ENCODE measurements around the gene PHF2.
"Not testable (repeated sequence)": the region's sequence is repeated elsewhere in the genome, so short reads cannot be mapped to it uniquely, and the experiment has no call there.

Gene PHF2

DNA sequence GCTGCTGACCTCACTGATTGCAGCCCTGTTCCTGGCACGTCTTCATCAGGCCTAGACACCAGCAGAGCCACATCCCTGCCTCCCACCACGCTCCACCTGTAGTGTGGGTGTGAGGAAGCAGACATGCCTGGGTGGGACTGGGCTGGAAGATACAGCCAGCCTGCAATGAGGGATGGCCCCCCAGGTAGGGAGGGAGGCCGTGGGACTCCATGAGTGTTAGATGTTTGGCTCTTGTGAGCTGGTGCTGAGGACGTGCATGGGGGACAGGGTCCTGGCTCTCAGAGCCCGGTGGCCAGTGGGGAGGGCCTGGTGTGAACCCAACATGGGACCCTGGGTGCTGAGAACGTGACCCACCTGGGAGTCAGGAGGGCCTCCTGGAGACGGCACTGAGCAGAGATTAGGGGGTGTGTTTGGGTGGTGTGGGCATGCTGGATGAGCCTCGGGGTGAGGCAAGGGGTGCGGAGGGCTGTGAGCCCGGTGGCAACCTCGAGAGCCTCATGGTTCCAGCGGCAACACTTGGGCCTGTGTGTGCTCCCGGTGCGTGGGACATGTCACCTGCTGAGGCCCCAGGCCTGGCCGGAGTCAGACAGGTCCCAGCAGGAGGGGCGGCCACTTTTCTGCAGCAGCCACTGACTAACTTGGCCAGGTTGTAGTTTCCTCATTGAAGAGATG, 87.6 kb downstream of the PHF2 start:
- no peak for DNase-seq

DNA sequence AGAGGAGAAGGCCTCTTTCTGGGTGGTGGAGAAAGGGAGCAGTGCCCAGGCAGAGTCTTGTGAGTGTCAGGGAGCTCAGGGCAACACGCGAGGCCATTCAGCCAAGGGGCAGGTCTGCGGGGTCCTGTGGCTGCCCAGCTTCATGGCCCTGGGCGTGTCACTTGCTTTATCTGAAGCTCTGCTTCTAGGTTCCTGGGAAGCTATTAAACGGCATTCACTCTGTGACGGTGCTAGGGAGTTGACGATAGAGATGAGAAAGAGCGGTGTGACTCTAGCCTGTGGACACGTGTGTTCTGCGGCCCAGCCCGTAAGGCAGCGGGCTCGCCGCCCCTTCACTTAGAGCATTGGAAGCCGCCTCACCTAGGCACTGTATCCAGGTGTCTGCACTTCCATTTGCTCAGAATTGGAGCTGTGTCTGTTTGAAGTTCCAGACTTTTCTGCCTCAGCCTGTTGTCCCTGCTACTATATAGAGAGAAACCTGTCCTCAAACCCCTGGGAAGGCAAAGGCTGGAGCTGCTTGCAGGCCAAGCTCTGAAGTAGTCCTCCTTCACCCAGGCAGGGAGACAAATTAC, 88.3 kb downstream of the PHF2 start:
- DNase-seq: no peak

GRCh38 chr9:93665128-93665636, 88.8 kb downstream of the PHF2 start:
- no peak for DNase-seq

- no peak for DNase-seq
Measured at GRCh38 chr9:93665637-93666438, 89.5 kb downstream of the PHF2 start.

DNA sequence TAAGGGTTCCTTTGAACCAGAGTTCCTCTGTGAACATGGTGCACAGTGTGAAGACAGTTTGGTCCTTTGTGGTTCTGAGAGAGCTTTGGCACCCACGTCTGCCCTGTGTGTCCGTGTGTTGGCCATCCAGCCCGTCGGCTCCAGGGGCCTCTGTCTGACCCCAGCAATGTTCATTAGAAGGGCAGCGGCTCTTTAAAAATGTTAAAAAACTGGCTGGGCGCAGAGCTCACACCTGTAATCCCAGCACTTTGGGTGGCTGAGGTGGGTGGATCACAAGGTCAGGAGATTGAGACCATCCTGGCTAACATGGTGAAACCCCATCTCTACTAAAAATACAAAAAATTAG, 90.0 kb downstream of the PHF2 start:
- DNase-seq: not testable (repeated sequence)

- DNase-seq: no peak
Measured at GRCh38 chr9:93667006-93667405, 90.6 kb downstream of the PHF2 start.

DNA sequence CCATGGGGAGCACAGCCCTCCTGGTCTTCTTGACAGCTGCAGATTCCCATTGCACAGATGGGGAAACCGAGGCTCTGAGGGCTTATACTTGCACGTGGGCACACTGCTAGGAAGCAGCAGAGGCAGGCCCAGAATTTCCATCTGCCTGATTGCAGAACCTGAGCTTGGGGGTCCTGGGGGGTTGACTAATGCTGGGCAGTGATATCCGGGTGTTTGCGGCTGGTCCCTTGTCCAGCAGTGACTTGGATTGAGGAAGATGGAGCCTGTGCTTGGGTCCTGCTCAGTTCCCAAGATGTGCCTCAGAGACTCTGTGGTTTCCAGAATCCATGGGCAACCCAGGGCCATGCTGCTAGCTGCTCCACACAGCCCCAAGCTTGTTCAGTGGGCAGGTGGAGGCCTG, 91.2 kb downstream of the PHF2 start:
- DNase-seq: no peak

- DNase-seq: no peak
Measured at GRCh38 chr9:93668261-93668871, 92.0 kb downstream of the PHF2 start.

DNA sequence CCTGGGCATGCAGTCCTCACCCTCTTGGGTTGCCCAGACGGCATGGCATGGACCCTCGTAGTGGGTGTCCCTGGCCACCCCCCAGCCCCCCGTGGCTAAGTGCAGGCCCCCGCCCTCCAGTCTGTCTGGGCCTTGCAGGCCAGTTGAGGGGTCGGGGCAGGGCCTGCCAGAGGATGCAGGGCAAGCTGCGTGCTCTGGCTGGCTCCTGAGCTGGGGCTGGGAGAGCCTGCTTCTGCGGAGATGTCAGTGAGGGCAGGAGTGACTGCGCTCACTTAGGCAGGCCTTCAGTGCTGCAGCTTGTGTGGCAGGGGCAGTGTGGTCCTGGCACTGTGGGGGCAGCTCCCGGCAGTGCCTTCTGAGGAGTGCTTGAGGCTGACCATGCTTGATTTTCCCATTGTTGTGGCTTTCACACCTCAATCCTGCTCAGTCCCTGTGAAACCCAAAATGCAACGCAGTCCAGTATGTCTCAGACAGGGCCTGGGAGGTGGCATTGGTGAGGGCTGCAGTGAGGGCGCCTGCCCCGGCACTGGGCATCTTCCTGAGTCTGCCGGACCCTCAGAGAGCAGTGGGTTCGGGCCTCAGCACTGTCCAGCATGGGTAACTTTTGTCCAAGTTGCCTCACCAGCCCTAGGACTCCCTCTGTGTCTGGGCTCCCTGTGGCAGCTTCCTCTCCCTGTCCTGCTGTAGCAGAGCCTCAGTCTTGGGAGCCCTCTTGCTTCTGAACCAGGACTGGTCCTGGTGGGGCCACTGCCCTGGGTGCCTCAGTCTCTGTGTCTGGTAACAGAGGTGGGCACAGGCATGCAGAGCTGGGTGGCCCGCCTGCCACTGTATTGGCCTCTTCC, 93.0 kb downstream of the PHF2 start:
- no peak for DNase-seq

DNA sequence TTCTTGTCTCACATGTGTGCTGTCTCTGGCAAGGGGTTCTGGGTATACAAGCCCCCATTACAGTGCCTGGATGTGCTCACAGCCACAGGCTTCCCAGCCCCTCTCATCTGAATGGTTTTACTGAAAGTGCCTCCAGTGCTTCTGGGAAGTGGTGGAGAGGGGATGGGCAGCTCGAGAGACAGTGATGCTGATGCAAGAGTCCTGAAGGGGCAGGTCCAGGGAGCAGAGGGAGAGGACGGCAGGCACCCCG, 93.5 kb downstream of the PHF2 start:
- no peak for DNase-seq

GRCh38 chr9:93670208-93671019, 94.0 kb downstream of the PHF2 start:
- DNase-seq: no peak

GRCh38 chr9:93671020-93671338, 94.6 kb downstream of the PHF2 start:
- DNase-seq: no peak

DNA sequence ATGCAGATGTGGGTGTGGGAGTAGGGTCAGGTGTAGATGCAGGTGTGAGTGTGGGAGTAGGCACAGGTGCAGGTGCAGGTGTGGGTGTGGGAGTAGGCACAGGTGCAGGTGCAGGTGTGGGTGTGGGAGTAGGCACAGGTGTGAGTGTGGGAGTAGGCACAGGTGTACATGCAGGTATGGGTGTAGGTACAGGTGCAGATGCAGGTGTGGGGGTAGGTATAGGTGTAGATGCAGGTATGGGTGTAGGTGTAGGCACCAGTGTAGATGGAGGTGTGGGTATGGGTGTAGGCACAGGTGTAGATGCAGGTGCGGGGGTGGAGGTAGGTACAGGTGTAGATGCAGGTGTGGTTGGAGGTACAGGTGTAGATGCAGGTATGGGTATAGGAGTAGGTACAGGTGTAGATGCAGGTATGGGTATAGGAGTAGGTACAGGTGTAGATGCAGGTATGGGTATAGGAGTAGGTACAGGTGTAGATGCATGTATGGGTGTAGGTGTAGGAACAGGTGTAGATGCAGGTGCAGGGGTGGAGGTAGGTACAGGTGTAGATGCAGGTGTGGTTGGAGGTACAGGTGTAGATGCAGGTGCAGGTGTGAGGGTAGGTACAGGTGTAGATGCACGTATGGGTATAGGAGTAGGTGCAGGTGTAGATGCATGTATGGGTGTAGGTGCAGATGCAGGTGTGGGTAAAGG, 96.1 kb downstream of the PHF2 start:
- not testable (repeated sequence) for DNase-seq

DNA sequence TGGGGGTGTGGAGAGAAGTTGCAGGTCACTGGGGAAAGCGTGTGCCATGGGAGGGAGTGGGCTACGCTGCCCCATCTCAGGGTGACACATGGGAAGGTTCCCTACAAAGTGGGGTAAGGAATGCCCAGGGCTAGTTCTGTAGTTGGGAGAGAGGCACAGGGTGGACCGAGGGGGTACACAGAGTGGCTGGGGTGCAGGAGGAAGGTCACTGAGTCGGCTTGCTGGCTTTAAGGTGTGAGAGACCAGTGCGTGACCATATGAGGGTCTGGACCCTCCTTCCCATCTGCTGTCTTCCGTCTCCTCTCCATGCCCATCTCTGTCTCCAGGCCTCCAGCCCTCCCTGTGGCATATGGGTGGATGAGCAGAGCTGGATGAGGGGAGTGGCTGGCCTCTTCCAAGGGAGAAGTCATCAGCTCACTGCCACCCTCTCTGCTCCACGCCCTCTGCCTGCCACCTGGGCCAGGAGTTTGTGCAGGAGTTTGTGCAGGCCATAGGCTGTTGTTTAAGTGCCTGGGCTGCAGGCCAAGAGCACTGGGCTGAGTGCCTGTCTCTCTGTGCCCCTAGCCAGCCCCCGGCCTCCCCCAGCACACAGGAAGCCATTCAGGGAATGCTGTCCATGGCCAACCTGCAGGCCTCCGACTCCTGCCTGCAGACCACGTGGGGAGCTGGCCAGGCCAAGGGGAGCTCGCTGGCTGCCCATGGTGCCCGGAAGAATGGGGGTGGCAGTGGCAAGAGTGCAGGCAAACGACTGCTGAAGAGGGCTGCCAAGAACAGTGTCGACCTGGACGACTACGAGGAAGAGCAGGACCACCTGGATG, 96.8 kb downstream of the PHF2 start:
- peak in 1 of 51 donors; percentile 35 for DNase-seq

DNA sequence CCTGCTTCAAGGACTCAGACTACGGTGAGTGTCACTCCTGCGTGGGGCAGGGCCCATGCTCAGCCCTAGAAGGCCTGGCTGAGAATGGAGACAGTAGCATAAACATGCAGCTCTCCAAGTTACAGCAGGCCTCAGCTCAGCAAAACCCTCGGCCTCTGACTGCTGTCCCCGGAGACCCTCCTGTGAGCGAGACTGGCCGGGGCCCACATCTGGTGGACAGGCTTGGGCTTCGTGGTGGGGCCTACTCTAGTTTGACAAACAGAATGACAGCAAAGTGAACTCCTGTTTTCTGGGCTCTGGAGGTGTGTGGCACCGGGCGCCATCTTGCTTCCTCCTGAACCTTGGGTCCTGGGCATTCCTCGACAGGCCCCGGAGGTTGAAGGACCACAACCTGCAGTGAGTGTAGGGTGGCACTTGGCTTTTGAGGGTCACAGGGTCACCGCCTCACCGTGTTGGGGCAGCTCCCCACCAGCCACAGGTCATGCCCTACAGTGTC, 97.5 kb downstream of the PHF2 start:
- no peak for DNase-seq

DNA sequence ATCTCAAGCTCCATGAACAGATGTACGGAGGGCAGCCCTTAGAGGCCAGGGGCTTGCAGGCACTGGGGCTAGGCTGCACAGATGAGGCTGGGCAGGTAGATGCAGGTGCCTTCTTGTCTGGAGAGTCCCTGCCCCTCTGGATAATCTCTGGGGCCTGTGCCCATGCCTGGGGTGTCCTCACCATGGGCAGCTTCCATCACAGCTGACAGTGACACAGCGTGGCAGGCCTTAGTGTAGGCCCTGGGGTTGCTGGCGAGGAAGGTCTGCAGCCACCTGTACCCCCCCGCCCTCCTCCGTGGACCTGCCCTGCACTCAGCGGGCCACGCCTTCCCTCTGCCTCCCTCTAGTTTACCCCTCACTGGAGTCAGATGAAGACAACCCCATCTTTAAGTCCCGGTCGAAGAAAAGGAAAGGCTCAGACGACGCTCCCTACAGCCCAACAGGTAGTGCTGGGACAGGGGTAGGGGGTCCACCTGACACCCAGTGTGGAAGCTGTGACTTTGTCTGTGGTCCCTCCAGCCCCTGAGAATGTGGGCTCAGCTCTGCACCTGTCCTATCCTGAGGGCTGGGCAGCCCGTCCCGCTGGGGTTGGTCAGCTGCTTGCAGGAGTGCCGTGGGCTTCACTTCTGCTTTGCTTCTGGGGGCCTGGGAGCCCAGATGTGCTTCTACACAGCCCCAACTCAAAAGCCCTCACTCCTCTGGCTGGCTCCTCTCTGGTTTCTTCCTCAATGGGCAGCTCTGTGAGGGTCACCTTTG, 98.4 kb downstream of the PHF2 start:
- no peak for DNase-seq

- no peak for DNase-seq
Measured at GRCh38 chr9:93675336-93676150, 99.2 kb downstream of the PHF2 start.
